Measurements from ENCODE around the gene METTL26. TPM values are rescaled to one million over a fixed set of nuclear protein-coding genes. Genes with fewer than 3 reads are reported as not detected.

METTL26 gene
- total RNA-seq, 4 donors from 2014 or later: 32.6 to 91.8 (median 86.7) TPM

GRCh38 chr16:585351-585750 is 50.8 kb downstream of the METTL26 start:
- TF ChIP-seq CTCF (IDR thresholded peaks at IDR 0.05) (peak in 1 of 5 experiments; percentile 41), EP300 (IDR thresholded peaks at IDR 0.05; ENCODE audit: low read depth) (no peak)
- H3K27ac ChIP-seq: no peak overlapping the region
- no peaks in the 10 kb centered on the region for H3K9me3 ChIP-seq
- WGBS, 2 donors (ENCODE audit: low coverage in 1 of 2): 12% methylated on average over 6 of the region's 10 CpGs; no CpG with 5 or more reads in 1 of the 2 donors
- DNase-seq: no peak
- no peaks in the 10 kb centered on the region for H3K27me3 ChIP-seq
- in situ Hi-C loops (cut with MboI; ENCODE audit: low pct_ligation_motif_present in 1 of 4, low pct_unique_long_range_greater_than_20kb in 1 of 4, low sequenced_read_pairs in 3 of 4): no loop called here
- no peak overlapping the region for H3K4me3 ChIP-seq
- H3K36me3 ChIP-seq: no peaks in the 10 kb centered on the region
- H3K4me1 ChIP-seq: peaks cover 10 to 17% (median 12%) of the 10 kb centered on the region in 4 donors
- intact Hi-C loops (cut with DNase I; ENCODE audit: low total_unique reads): no loop called here

Other genes with a start within 250 kb of the METTL26 start
- gene NME4, start 239.1 kb downstream of the METTL26 start, total RNA-seq: 10 to 100 TPM; 37.5 to 82.3 (median 58.1) TPM
- gene DECR2, start 234.4 kb downstream of the METTL26 start, total RNA-seq: 100 to 1,000 TPM in 2 of 4 donors, 10 to 100 TPM in 2; 65.7 to 148 (median 108) TPM
- 10 to 100 TPM; 21.6 to 56.5 (median 42.2) TPM for gene RAB11FIP3, start 210.7 kb downstream of the METTL26 start, total RNA-seq
- 100 to 1,000 TPM; 108 to 388 (median 175) TPM for gene CAPN15, start 108.6 kb downstream of the METTL26 start, total RNA-seq
- gene PRR35, start 75.9 kb downstream of the METTL26 start, total RNA-seq: not detected
- gene NHLRC4, start 69.3 kb downstream of the METTL26 start, total RNA-seq: under 1 TPM in 3 of 4 donors, not detected in 1; 0.55 to 0.75 (median 0.64) TPM
- 100 to 1,000 TPM in 1 of 4 donors, 10 to 100 TPM in 3; 37.4 to 115 (median 56.0) TPM for gene PIGQ, start 66.3 kb downstream of the METTL26 start, total RNA-seq
- gene RAB40C, start 46.2 kb downstream of the METTL26 start, total RNA-seq: 100 to 1,000 TPM in 2 of 4 donors, 10 to 100 TPM in 2; 54.8 to 111 (median 83.5) TPM
- 10 to 100 TPM in 1 of 4 donors, 1 to 10 TPM in 3; 2.3 to 13.1 (median 4.2) TPM for gene WFIKKN1, start 5.3 kb downstream of the METTL26 start, total RNA-seq
- 100 to 1,000 TPM; 158 to 267 (median 211) TPM for gene MCRIP2, start 5.5 kb upstream of the METTL26 start, total RNA-seq
- gene WDR90, start 13.1 kb upstream of the METTL26 start, total RNA-seq: 100 to 1,000 TPM in 2 of 4 donors, 10 to 100 TPM in 2; 23.0 to 166 (median 90.2) TPM
- 100 to 1,000 TPM; 133 to 386 (median 259) TPM for gene RHOT2, start 31.8 kb upstream of the METTL26 start, total RNA-seq
- gene RHBDL1, start 39.4 kb upstream of the METTL26 start, total RNA-seq: 10 to 100 TPM in 2 of 4 donors, 1 to 10 TPM in 2; 1.8 to 39.3 (median 8.1) TPM
- 100 to 1,000 TPM in 3 of 4 donors, 10 to 100 TPM in 1; 51.9 to 190 (median 134) TPM for gene STUB1, start 44.1 kb upstream of the METTL26 start, total RNA-seq
- 100 to 1,000 TPM in 1 of 4 donors, 10 to 100 TPM in 3; 40.0 to 261 (median 58.6) TPM for gene JMJD8, start 48.0 kb upstream of the METTL26 start, total RNA-seq
- gene WDR24, start 54.1 kb upstream of the METTL26 start, total RNA-seq: 10 to 100 TPM in 2 of 4 donors, 1 to 10 TPM in 2; 3.4 to 15.3 (median 10.0) TPM
- gene FBXL16, start 69.5 kb upstream of the METTL26 start, total RNA-seq: 1 to 10 TPM in 2 of 4 donors, under 1 TPM in 1, not detected in 1; 0.60 to 3.5 (median 1.6) TPM
- 10 to 100 TPM in 3 of 4 donors, 1 to 10 TPM in 1; 4.9 to 47.2 (median 35.2) TPM for gene METRN, start 78.8 kb upstream of the METTL26 start, total RNA-seq
- gene ANTKMT, start 84.8 kb upstream of the METTL26 start, total RNA-seq: 10 to 100 TPM; 19.7 to 53.0 (median 38.2) TPM
- gene CCDC78, start 90.1 kb upstream of the METTL26 start, total RNA-seq: 10 to 100 TPM in 1 of 4 donors, 1 to 10 TPM in 1, under 1 TPM in 2; 0.40 to 24.3 (median 0.98) TPM
- gene HAGHL, start 90.8 kb upstream of the METTL26 start, total RNA-seq: 10 to 100 TPM in 1 of 4 donors, 1 to 10 TPM in 3; 1.2 to 12.3 (median 5.5) TPM
- gene CIAO3, start 104.7 kb upstream of the METTL26 start, total RNA-seq: 100 to 1,000 TPM in 2 of 4 donors, 10 to 100 TPM in 2; 59.1 to 346 (median 102) TPM
- 10 to 100 TPM in 2 of 4 donors, 1 to 10 TPM in 1, not detected in 1; 4.9 to 21.2 (median 10.3) TPM for gene MSLN, start 124.4 kb upstream of the METTL26 start, total RNA-seq
- gene RPUSD1, start 152.1 kb upstream of the METTL26 start, total RNA-seq: 10 to 100 TPM; 16.1 to 71.4 (median 24.8) TPM
- gene CHTF18, start 152.3 kb upstream of the METTL26 start, total RNA-seq: 10 to 100 TPM in 2 of 4 donors, 1 to 10 TPM in 2; 4.6 to 33.4 (median 12.9) TPM
- under 1 TPM in 1 of 4 donors, not detected in 3; 0.48 TPM for gene GNG13, start 164.4 kb upstream of the METTL26 start, total RNA-seq

Data from transverse colon (tissue), 4 donors.